Neural crest cell (in vitro differentiated cells): Measurements from ENCODE around the gene LYPD8. TPM values are rescaled to one million over a fixed set of nuclear protein-coding genes. Genes with fewer than 3 reads are reported as not detected.

Experiments used
- DNase-seq: peaks from one replicate; pipeline ENCODE4 v3.0.0; 2021; ENCODE audit warnings: low read depth, mixed read lengths, low spot score
- H3K27ac Mint-ChIP-seq: one replicate; pipeline ENCODE4 v1.8.0; 2021; ENCODE audit warnings: mild to moderate bottlenecking, mixed read lengths; ENCODE audit not compliant: unreplicated experiment
- H3K27me3 Mint-ChIP-seq: 2 replicates; pipeline ENCODE4 v1.8.0; 2021; ENCODE audit warnings: low read depth, mild to moderate bottlenecking, mixed read lengths
- H3K36me3 Mint-ChIP-seq: 2 replicates; pipeline ENCODE4 v1.8.0; 2021; ENCODE audit warnings: low read depth, mild to moderate bottlenecking, mixed read lengths
- H3K4me1 Mint-ChIP-seq: 2 replicates; pipeline ENCODE4 v1.8.0; 2021; ENCODE audit warnings: mixed read lengths
- H3K4me3 Mint-ChIP-seq: one replicate; pipeline ENCODE4 v1.8.0; 2021; ENCODE audit warnings: mild to moderate bottlenecking, mixed read lengths
- H3K9me3 Mint-ChIP-seq: 2 replicates; pipeline ENCODE4 v1.8.0; 2021; ENCODE audit warnings: mixed read lengths
- total RNA-seq: library from RNA; stranded (reverse); gene quantifications from 2 replicates; pipeline ENCODE4 v1.2.1, GENCODE V29; 2021
- TF ChIP-seq, protein P1 (sequence below): fragments of 200-600 bp; sonication (generic); conservative IDR thresholded peaks from 2 replicates; pipeline ENCODE4 v1.5.0; 2021; ENCODE audit warnings: antibody characterized with exemption, mild to moderate bottlenecking

Gene LYPD8
- total RNA-seq, 1 donor from 2014 or later = not detected

DNA sequence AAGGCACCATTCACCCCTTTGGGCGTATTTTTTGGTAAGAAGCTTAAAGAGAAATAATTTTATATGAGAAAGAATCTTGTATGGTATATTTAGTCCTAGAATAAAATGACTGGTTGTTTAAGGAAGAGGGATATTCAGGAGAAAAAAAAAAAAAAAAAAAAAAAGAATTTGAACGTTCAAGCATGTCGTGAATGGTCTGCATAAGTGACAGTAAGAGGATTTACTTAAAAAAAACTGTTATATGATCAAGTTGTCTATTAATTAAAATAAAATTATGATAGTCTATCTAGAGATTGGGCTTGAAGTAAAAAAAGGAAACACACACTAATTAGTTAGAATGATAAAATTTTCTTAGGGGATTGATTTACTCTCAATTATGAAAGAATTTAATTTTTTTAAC is 41.3 kb downstream of the LYPD8 start:
- DNase-seq = no peak
- no peak overlapping the region for H3K27ac Mint-ChIP-seq
- H3K9me3 Mint-ChIP-seq = peaks cover 22% of the 10 kb centered on the region
- no peak overlapping the region for H3K4me3 Mint-ChIP-seq
- H3K36me3 Mint-ChIP-seq = peaks cover 14% of the 10 kb centered on the region
- TF ChIP-seq, protein P1, sequence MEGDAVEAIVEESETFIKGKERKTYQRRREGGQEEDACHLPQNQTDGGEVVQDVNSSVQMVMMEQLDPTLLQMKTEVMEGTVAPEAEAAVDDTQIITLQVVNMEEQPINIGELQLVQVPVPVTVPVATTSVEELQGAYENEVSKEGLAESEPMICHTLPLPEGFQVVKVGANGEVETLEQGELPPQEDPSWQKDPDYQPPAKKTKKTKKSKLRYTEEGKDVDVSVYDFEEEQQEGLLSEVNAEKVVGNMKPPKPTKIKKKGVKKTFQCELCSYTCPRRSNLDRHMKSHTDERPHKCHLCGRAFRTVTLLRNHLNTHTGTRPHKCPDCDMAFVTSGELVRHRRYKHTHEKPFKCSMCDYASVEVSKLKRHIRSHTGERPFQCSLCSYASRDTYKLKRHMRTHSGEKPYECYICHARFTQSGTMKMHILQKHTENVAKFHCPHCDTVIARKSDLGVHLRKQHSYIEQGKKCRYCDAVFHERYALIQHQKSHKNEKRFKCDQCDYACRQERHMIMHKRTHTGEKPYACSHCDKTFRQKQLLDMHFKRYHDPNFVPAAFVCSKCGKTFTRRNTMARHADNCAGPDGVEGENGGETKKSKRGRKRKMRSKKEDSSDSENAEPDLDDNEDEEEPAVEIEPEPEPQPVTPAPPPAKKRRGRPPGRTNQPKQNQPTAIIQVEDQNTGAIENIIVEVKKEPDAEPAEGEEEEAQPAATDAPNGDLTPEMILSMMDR = no peak
- H3K27me3 Mint-ChIP-seq = no peaks in the 10 kb centered on the region
- H3K4me1 Mint-ChIP-seq = no peaks in the 10 kb centered on the region

DNA sequence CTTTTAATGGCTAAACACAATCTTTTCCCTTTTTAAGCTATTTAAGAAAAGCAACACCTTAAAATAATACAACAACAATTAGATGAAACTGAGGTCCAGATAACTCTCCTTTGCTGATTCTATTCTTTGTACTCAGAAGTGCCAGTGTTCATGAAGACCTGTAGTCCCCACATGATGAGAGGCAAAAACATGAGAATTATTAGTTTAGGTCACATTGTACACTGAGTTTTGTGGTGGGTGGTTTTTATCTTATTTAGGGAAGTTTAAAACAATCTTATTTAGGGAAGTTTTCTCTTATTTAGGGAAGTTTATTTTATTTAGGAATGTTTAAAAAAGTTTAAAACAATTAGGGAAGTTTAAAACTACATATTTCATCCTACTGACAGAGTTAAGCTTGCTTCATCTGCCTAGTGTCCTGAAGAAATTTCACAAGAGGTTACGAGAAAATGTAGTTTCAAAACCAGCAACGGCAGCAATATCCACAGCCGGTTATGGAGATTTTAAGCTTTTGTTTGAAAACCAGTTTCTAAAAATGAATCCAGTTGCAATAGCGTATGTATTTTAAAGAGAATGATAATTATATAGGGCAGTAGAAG is 45.2 kb downstream of the LYPD8 start:
- Mint-ChIP-seq H3K27me3 (no peaks in the 10 kb centered on the region), H3K27ac (no peak overlapping the region), H3K4me1 (no peaks in the 10 kb centered on the region), H3K9me3 (peaks cover 24% of the 10 kb centered on the region), H3K36me3 (peaks cover 11% of the 10 kb centered on the region), H3K4me3 (no peak overlapping the region)
- TF ChIP-seq, protein P1 = no peak
- no peak for DNase-seq

DNA sequence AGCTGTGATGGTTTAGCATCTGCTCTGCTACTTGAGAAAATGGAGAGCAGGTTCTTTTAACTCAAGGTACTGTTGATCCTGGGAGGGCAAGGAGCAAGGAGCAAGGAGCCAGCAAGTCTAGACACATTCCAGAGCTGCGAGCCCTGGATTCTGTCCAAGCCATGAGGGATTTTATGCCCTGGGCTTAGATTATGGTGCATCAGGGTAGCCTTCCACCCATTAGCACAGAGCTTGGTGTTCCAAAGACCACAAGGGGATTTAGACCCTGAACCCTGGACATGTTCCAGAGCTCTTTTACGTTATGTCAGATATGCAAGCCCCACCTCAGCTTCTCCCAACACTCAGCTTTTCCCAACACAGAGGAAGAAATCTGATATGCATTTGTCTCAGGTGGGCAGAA is 51.0 kb downstream of the LYPD8 start:
- TF ChIP-seq, protein P1 = no peak
- Mint-ChIP-seq H3K4me3 (no peak overlapping the region), H3K27ac (no peak overlapping the region), H3K27me3 (no peaks in the 10 kb centered on the region), H3K36me3 (no peaks in the 10 kb centered on the region), H3K4me1 (no peaks in the 10 kb centered on the region), H3K9me3 (peaks cover 19% of the 10 kb centered on the region)
- DNase-seq = no peak

DNA sequence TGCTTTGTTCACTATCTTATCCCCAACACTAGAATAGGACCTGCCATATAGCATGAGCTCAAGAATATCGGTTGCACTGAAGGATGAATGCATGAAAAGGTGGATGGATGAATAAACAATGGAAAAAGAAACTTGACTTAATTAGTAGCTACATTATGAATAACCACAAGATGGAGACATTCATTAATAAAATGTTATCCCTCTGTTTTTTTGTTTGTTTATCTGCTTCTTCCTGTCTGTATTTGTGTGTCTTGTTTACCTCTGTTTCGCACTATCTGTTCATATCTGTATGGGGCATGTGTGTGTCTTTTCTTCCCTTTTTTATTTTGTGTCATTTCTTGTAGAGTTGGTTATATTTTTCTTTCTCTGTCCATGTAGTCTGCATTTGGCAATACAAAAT is 51.9 kb downstream of the LYPD8 start:
- H3K9me3 Mint-ChIP-seq = peaks cover 18% of the 10 kb centered on the region
- TF ChIP-seq, protein P1 = no peak
- H3K4me1 Mint-ChIP-seq = no peaks in the 10 kb centered on the region
- H3K4me3 Mint-ChIP-seq = no peak overlapping the region
- H3K27ac Mint-ChIP-seq = no peak overlapping the region
- peaks cover 4% of the 10 kb centered on the region for H3K36me3 Mint-ChIP-seq
- H3K27me3 Mint-ChIP-seq = no peaks in the 10 kb centered on the region
- DNase-seq = no peak

DNA sequence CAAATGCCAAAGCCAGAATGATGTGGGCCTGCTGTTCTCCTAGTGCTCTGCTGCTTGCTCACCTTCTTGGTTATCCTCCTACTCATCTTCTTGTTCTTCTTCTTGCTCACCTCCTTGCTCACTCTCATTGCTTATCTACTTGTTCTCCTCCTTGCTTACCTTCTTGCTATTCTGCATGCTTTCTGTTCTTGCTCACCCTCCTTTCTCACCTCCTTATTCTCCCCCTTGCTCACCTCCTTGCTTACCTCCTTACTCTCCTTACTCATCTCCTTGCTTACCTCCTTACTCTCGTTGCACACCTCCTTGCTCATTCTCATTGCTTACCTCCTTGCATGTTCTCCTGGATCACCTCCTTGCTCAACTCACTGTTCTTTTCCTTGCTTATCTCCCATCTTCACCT is 52.8 kb downstream of the LYPD8 start, which contains the start of gene OR14I1:
Gene OR14I1, minus strand, starts transcription at position 53 of the 400 bp plus-strand sequence.
- no peaks in the 10 kb centered on the region for H3K27me3 Mint-ChIP-seq
- no peak within 1 kb of the TSS for H3K4me3 Mint-ChIP-seq
- no peaks in the 10 kb centered on the region for H3K4me1 Mint-ChIP-seq
- peaks cover 4% of the 10 kb centered on the region for H3K36me3 Mint-ChIP-seq
- H3K27ac Mint-ChIP-seq = no peak within 1 kb of the TSS
- TF ChIP-seq, protein P1 = no peak
- no peak for DNase-seq
- H3K9me3 Mint-ChIP-seq = peaks cover 15% of the 10 kb centered on the region
